ENCODE data around the gene KLHL34. TPM values are rescaled to one million over a fixed set of nuclear protein-coding genes. Genes with fewer than 3 reads are reported as not detected.

KLHL34 gene
- total and polyA plus RNA-seq, 7 donors, result 0.28 to 1.5 (median 1.2) TPM; not detected in 3

DNA sequence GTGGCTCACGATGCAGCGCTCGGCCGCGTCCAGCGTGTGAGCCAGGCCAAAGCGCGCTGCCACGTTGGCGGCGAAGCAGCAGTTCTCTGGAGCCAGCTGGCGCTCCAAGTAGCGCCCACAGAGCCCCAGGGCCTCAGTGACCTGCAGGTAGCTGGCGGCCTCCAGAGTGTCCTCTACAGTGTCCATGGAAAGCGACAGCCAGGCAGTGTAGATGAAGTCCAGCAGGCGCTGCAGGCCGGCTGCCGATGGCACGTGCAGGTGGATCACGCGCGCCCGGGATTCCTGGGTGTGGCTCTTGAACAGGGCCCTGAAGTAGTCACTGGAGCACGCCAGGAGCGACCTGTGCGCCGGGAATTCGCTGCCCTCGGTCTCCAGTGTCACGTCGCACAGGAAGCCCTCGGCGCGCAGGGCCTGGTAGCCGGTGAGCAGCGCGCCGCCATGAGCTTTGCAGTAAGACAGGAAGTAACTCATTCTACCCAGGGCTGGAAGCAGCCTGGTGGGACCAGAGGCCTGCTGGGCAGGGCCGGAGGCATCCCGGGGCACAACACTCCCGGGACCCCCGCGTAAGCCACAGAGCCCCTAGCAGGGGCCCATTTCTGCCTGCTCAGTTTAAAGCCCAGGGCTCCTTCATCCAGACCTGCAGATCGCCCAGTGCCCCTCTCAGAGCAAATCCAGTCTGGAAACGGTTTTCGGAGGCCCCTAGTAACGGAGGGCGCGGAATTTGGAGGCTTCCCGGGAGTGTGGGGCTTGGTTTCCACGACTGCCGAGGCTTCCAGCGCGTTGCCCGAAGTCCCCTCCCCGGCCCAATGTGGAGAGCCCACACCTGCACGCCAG, 595 bp downstream of the KLHL34 start:
- Histone ChIP-seq H3K9me3 (no peaks in the 10 kb centered on the region), H3K27ac (no peak overlapping the region), H3K36me3 (no peaks in the 10 kb centered on the region), H3K4me1 (peaks cover 0 to 4% (median 0%) of the 10 kb centered on the region in 4 donors), H3K27me3 (peaks cover 8 to 28% (median 10%) of the 10 kb centered on the region in 3 donors), H3K4me3 (peak overlapping the region in 2 of 4 donors; percentile 25 to 26)
- 44 to 84% methylated on average over 57 of the region's 57 CpGs for WGBS, 2 donors
- intact Hi-C loops (cut with DNase I), result no loop called here
- DNase-seq, result no peak
- TF ChIP-seq, protein P1, sequence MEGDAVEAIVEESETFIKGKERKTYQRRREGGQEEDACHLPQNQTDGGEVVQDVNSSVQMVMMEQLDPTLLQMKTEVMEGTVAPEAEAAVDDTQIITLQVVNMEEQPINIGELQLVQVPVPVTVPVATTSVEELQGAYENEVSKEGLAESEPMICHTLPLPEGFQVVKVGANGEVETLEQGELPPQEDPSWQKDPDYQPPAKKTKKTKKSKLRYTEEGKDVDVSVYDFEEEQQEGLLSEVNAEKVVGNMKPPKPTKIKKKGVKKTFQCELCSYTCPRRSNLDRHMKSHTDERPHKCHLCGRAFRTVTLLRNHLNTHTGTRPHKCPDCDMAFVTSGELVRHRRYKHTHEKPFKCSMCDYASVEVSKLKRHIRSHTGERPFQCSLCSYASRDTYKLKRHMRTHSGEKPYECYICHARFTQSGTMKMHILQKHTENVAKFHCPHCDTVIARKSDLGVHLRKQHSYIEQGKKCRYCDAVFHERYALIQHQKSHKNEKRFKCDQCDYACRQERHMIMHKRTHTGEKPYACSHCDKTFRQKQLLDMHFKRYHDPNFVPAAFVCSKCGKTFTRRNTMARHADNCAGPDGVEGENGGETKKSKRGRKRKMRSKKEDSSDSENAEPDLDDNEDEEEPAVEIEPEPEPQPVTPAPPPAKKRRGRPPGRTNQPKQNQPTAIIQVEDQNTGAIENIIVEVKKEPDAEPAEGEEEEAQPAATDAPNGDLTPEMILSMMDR (IDR thresholded peaks at IDR 0.05), result no peak
- TF ChIP-seq POLR2AphosphoS5 (IDR thresholded peaks at IDR 0.05), result no peak
- TF ChIP-seq EP300 (IDR thresholded peaks at IDR 0.05), result no peak
- TF ChIP-seq POLR2A (IDR thresholded peaks at IDR 0.05), result no peak

DNA sequence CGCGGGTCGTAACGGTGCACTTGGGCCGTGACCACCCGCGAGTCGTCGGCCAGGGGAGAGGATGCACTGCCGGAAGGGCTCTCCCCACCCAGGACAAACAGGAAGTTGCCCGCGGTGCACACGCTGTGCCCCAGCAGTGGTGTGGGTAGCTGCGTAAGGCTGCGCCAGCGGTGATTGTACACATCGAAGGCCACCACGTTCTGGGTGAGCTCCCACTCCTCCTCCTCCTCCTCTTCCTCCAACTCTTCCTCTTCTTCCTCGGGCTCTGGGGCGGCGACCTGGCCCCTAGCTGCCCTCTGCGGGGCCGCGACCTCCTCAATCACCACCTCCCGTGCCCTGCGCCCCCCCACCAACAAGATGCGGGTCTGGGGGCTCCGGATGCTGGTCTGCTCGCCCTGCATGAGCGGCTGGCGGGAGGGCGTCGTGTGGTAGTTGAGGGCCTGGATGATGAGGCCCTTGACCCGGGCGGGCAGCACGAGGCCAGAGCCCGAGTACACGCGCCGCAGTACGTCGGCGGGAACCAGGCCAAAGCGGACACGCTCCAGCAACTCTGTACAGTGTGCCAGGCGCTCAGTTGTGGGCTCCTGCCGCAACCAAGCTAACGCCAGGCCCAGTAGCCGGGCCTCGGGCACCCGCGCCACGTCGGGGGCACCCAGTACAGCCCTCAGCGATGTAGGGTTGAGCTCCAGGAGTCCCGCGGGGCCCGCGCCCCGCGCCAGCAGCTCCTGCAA, 1.4 kb downstream of the KLHL34 start:
- intact Hi-C loops (cut with DNase I), result no loop called here
- Histone ChIP-seq H3K27ac (no peak overlapping the region), H3K9me3 (no peaks in the 10 kb centered on the region), H3K27me3 (peaks cover 8 to 28% (median 10%) of the 10 kb centered on the region in 3 donors), H3K4me1 (peaks cover 0 to 4% (median 0%) of the 10 kb centered on the region in 4 donors), H3K4me3 (peak overlapping the region in 3 of 4 donors; percentile 12 to 23 (median 17)), H3K36me3 (no peaks in the 10 kb centered on the region)
- TF ChIP-seq POLR2A (IDR thresholded peaks at IDR 0.05) (no peak), POLR2AphosphoS5 (IDR thresholded peaks at IDR 0.05) (no peak), EP300 (IDR thresholded peaks at IDR 0.05) (no peak)
- TF ChIP-seq, protein P1 (IDR thresholded peaks at IDR 0.05), result no peak
- 51 to 86% methylated on average over 61 of the region's 61 CpGs for WGBS, 2 donors
- no peak for DNase-seq

DNA sequence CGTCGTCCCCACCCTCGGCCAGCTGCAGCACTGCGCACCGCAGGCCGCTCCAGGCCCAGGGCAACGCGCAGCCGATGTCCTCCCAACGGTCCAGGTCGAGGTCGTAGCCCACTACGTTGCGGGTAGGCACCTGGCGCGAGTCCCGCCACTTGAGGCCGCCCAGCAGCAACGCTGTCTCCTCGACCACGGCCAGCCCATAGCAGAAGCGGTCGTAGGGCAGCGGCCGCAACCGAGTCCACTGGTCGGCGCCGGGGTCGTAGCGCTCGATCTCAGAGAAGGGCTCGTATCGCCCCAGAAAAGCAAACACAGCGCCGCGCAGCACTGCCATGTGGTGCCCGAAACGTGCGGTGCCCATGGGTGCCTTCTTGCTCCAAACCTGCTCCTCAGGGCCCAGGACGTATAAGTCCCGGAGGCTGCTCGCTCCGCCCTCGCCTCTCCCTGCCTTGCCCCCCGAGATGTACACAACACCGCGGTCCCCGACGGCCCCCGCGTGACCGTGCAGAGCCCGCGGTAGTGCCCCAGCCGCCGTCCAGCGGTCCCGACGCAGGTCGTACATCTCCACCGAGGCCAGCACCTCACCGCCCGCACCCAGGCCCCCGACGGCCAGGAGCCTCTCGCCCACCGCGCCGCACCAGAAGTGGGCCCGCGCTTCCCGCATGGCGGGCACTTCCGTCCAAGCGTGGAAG, 2.1 kb downstream of the KLHL34 start:
- TF ChIP-seq POLR2AphosphoS5 (IDR thresholded peaks at IDR 0.05), result no peak
- TF ChIP-seq POLR2A (IDR thresholded peaks at IDR 0.05), result no peak
- no peak for TF ChIP-seq EP300 (IDR thresholded peaks at IDR 0.05)
- TF ChIP-seq, protein P1 (IDR thresholded peaks at IDR 0.05), result no peak
- no peak overlapping the region for H3K27ac ChIP-seq
- intact Hi-C loops (cut with DNase I), result no loop called here
- H3K27me3 ChIP-seq, result peaks cover 8 to 28% (median 10%) of the 10 kb centered on the region in 3 donors
- no peak for DNase-seq
- peak overlapping the region in 3 of 4 donors; percentile 12 to 23 (median 17) for H3K4me3 ChIP-seq
- H3K9me3 ChIP-seq, result no peaks in the 10 kb centered on the region
- WGBS, 2 donors, result 22 to 80% methylated on average over 76 of the region's 76 CpGs
- H3K36me3 ChIP-seq, result no peaks in the 10 kb centered on the region
- peaks cover 0 to 4% (median 0%) of the 10 kb centered on the region in 4 donors for H3K4me1 ChIP-seq

DNA sequence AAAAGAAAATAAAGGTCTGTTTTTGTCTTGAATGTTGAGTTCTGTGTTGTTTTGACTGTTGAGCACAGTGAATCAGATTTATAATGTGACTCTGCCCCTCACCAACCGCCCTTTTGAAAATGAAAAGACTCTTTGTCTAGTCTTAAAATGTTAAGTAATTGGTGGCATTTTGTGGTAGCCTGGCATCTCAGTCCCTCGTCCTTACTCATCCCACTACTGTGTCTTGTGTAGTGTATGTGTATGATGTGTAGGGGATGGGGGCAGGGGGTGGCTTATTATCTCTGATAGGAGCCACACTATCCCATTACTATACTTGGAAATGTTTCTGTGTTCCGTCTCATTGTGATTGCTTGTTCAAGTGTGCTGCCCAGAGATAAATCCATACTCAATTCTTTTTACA, 12.2 kb downstream of the KLHL34 start:
- no peaks in the 10 kb centered on the region for H3K4me1 ChIP-seq
- H3K36me3 ChIP-seq, result no peaks in the 10 kb centered on the region
- no peak for DNase-seq
- 86 to 91% methylated on average over 3 of the region's 3 CpGs for WGBS, 2 donors
- no peak overlapping the region for H3K27ac ChIP-seq
- TF ChIP-seq POLR2AphosphoS5 (IDR thresholded peaks at IDR 0.05) (no peak), EP300 (IDR thresholded peaks at IDR 0.05) (no peak), POLR2A (IDR thresholded peaks at IDR 0.05) (no peak)
- TF ChIP-seq, protein P1 (IDR thresholded peaks at IDR 0.05), result no peak
- intact Hi-C loops (cut with DNase I), result no loop called here
- H3K4me3 ChIP-seq, result no peak overlapping the region
- no peaks in the 10 kb centered on the region for H3K9me3 ChIP-seq
- no peaks in the 10 kb centered on the region for H3K27me3 ChIP-seq

Data from sigmoid colon (tissue), 7 donors.